Naive B cell (primary cell): ENCODE results near the gene BZW1. TPM values are rescaled to one million over a fixed set of nuclear protein-coding genes. Genes with fewer than 3 reads are reported as not detected.

Experiments used
- ATAC-seq, 2 donors: fragments of 150-1000 bp; cut with Tn5 transposase; 2 replicates each; pipeline ENCODE4 v1.10.0; 2021; ENCODE audit warnings: low read depth in 2 of 2, mild to moderate bottlenecking in 2 of 2, moderate library complexity in 2 of 2
- DNase-seq: peaks from one replicate; pipeline ENCODE4 v3.0.0; 2022
- H3K27ac Mint-ChIP-seq, 6 donors: one replicate each; pipeline ENCODE4 v1.8.0; 2020 to 2022; ENCODE audit warnings: mild to moderate bottlenecking in 6 of 6, mixed read lengths in 6 of 6, moderate library complexity in 5 of 6, inconsistent platforms in 2 of 6
- H3K27me3 Mint-ChIP-seq, 3 donors: one replicate each; pipeline ENCODE4 v1.8.0; 2021 to 2022; ENCODE audit warnings: mixed read lengths in 3 of 3, mild to moderate bottlenecking in 1 of 3
- H3K36me3 Mint-ChIP-seq, 2 donors: one replicate each; pipeline ENCODE4 v1.8.0; 2020 to 2022; ENCODE audit warnings: mixed read lengths in 2 of 2, inconsistent platforms in 1 of 2, mild to moderate bottlenecking in 1 of 2
- H3K4me1 Mint-ChIP-seq, 3 donors: one replicate each; pipeline ENCODE4 v1.8.0; 2020 to 2022; ENCODE audit warnings: mixed read lengths in 3 of 3, inconsistent platforms in 1 of 3, mild to moderate bottlenecking in 1 of 3, moderate library complexity in 1 of 3
- H3K4me3 Mint-ChIP-seq, 8 donors: one replicate each; pipeline ENCODE4 v1.8.0; 2020 to 2022; ENCODE audit warnings: mild to moderate bottlenecking in 8 of 8, mixed read lengths in 8 of 8, moderate library complexity in 8 of 8, inconsistent platforms in 2 of 8
- H3K9me3 Mint-ChIP-seq, 7 donors: one replicate each; pipeline ENCODE4 v1.8.0; 2020 to 2022; ENCODE audit warnings: mixed read lengths in 7 of 7, mild to moderate bottlenecking in 5 of 7, inconsistent platforms in 2 of 7, moderate library complexity in 1 of 7
- polyA plus RNA-seq, 6 donors: library from polyadenylated mRNA; unstranded; fragments of 300-500 nt; fragmentation: Illumina TruSeq; gene quantifications; one replicate each; pipeline ENCODE4 v1.2.3, GENCODE V29; 2021; ENCODE audit warnings: low read depth in 6 of 6

Gene BZW1
- polyA plus RNA-seq, 6 donors from 2014 or later = 165 to 201 (median 179) TPM

- Mint-ChIP-seq H3K27ac (no peak overlapping the region), H3K36me3 (no peaks in the 10 kb centered on the region), H3K9me3 (no peaks in the 10 kb centered on the region), H3K4me3 (no peak overlapping the region), H3K27me3 (no peaks in the 10 kb centered on the region), H3K4me1 (no peaks in the 10 kb centered on the region)
- no peak for DNase-seq
- ATAC-seq = no peak
These were observed 30.1 kb upstream of the BZW1 start for GRCh38 chr2:200781616-200782015.

GRCh38 chr2:200782251-200782650 lies 29.5 kb upstream of the BZW1 start:
- ATAC-seq (no peak), DNase-seq (no peak)
- H3K4me1 Mint-ChIP-seq = no peaks in the 10 kb centered on the region
- H3K27me3 Mint-ChIP-seq = no peaks in the 10 kb centered on the region
- peak overlapping the region in 1 of 6 donors; percentile 72 for H3K27ac Mint-ChIP-seq
- H3K9me3 Mint-ChIP-seq = no peaks in the 10 kb centered on the region
- no peak overlapping the region for H3K4me3 Mint-ChIP-seq
- no peaks in the 10 kb centered on the region for H3K36me3 Mint-ChIP-seq

- no peaks in the 10 kb centered on the region for H3K9me3 Mint-ChIP-seq
- H3K27me3 Mint-ChIP-seq = no peaks in the 10 kb centered on the region
- no peaks in the 10 kb centered on the region for H3K36me3 Mint-ChIP-seq
These were observed 27.5 kb upstream of the BZW1 start for GRCh38 chr2:200784215-200784614.

GRCh38 chr2:200786423-200786822 lies 25.3 kb upstream of the BZW1 start:
- DNase-seq (no peak), ATAC-seq (no peak)
- Mint-ChIP-seq H3K4me1 (no peaks in the 10 kb centered on the region), H3K9me3 (no peaks in the 10 kb centered on the region), H3K27me3 (no peaks in the 10 kb centered on the region), H3K4me3 (no peak overlapping the region), H3K27ac (no peak overlapping the region), H3K36me3 (no peaks in the 10 kb centered on the region)

More at GRCh38 chr2:200784215-200784614, 27.5 kb upstream of the BZW1 start:
- H3K4me1 Mint-ChIP-seq = no peaks in the 10 kb centered on the region
- H3K27ac Mint-ChIP-seq = peak overlapping the region in 1 of 6 donors; percentile 5
- DNase-seq = no peak
- ATAC-seq = no peak
- no peak overlapping the region for H3K4me3 Mint-ChIP-seq

- ATAC-seq (no peak), DNase-seq (no peak)
- H3K9me3 Mint-ChIP-seq = no peaks in the 10 kb centered on the region
- no peaks in the 10 kb centered on the region for H3K4me1 Mint-ChIP-seq
- no peak overlapping the region for H3K4me3 Mint-ChIP-seq
- H3K36me3 Mint-ChIP-seq = no peaks in the 10 kb centered on the region
- H3K27me3 Mint-ChIP-seq = no peaks in the 10 kb centered on the region
- no peak overlapping the region for H3K27ac Mint-ChIP-seq
These were observed 24.9 kb upstream of the BZW1 start for GRCh38 chr2:200786826-200787225.

- Mint-ChIP-seq H3K4me1 (no peaks in the 10 kb centered on the region), H3K4me3 (no peak overlapping the region), H3K27ac (peak overlapping the region in 1 of 6 donors; percentile 62), H3K27me3 (no peaks in the 10 kb centered on the region), H3K36me3 (no peaks in the 10 kb centered on the region), H3K9me3 (no peaks in the 10 kb centered on the region)
- ATAC-seq (no peak), DNase-seq (no peak)
These were observed 24.2 kb upstream of the BZW1 start for GRCh38 chr2:200787351-200788120.

GRCh38 chr2:200788121-200788718 lies 23.5 kb upstream of the BZW1 start:
- H3K27ac Mint-ChIP-seq = peak overlapping the region in 1 of 6 donors; percentile 62
- H3K4me3 Mint-ChIP-seq = no peak overlapping the region
- no peaks in the 10 kb centered on the region for H3K9me3 Mint-ChIP-seq
- ATAC-seq = no peak
- H3K4me1 Mint-ChIP-seq = no peaks in the 10 kb centered on the region
- H3K27me3 Mint-ChIP-seq = no peaks in the 10 kb centered on the region
- DNase-seq = no peak
- H3K36me3 Mint-ChIP-seq = no peaks in the 10 kb centered on the region

GRCh38 chr2:200790185-200790584 lies 21.5 kb upstream of the BZW1 start:
- DNase-seq = no peak
- Mint-ChIP-seq H3K27me3 (no peaks in the 10 kb centered on the region), H3K9me3 (no peaks in the 10 kb centered on the region), H3K36me3 (no peaks in the 10 kb centered on the region), H3K4me1 (no peaks in the 10 kb centered on the region), H3K4me3 (no peak overlapping the region), H3K27ac (no peak overlapping the region)
- no peak for ATAC-seq

GRCh38 chr2:200791905-200792304 lies 19.8 kb upstream of the BZW1 start:
- Mint-ChIP-seq H3K4me1 (no peaks in the 10 kb centered on the region), H3K27me3 (no peaks in the 10 kb centered on the region), H3K27ac (no peak overlapping the region), H3K4me3 (no peak overlapping the region), H3K36me3 (no peaks in the 10 kb centered on the region), H3K9me3 (no peaks in the 10 kb centered on the region)
- ATAC-seq (no peak), DNase-seq (no peak)

- no peaks in the 10 kb centered on the region for H3K27me3 Mint-ChIP-seq
- H3K27ac Mint-ChIP-seq = no peak overlapping the region
- H3K36me3 Mint-ChIP-seq = no peaks in the 10 kb centered on the region
- H3K4me1 Mint-ChIP-seq = no peaks in the 10 kb centered on the region
- no peaks in the 10 kb centered on the region for H3K9me3 Mint-ChIP-seq
- H3K4me3 Mint-ChIP-seq = no peak overlapping the region
- ATAC-seq (no peak), DNase-seq (no peak)
These were observed 17.6 kb upstream of the BZW1 start for GRCh38 chr2:200794143-200794542.

GRCh38 chr2:200795028-200795440 lies 16.7 kb upstream of the BZW1 start:
- H3K4me3 Mint-ChIP-seq = no peak overlapping the region
- no peaks in the 10 kb centered on the region for H3K4me1 Mint-ChIP-seq
- peak overlapping the region in 1 of 6 donors; percentile 77 for H3K27ac Mint-ChIP-seq
- H3K27me3 Mint-ChIP-seq = no peaks in the 10 kb centered on the region
- ATAC-seq = no peak
- H3K9me3 Mint-ChIP-seq = no peaks in the 10 kb centered on the region
- no peak for DNase-seq
- no peaks in the 10 kb centered on the region for H3K36me3 Mint-ChIP-seq

- peaks cover 0 to 1% (median 0%) of the 10 kb centered on the region in 3 donors for H3K27me3 Mint-ChIP-seq
- H3K4me1 Mint-ChIP-seq = no peaks in the 10 kb centered on the region
- H3K9me3 Mint-ChIP-seq = peaks cover 0 to 2% (median 1%) of the 10 kb centered on the region in 7 donors
- H3K36me3 Mint-ChIP-seq = peaks cover 0 to 4% of the 10 kb centered on the region in 2 donors
- peak overlapping the region in 2 of 6 donors; percentile 37 to 67 for H3K27ac Mint-ChIP-seq
- ATAC-seq (no peak), DNase-seq (no peak)
- H3K4me3 Mint-ChIP-seq = peak overlapping the region in 1 of 8 donors; percentile 63
These were observed 15.1 kb upstream of the BZW1 start for GRCh38 chr2:200796561-200796960.

GRCh38 chr2:200797242-200797770 lies 14.4 kb upstream of the BZW1 start:
- H3K36me3 Mint-ChIP-seq = peaks cover 0 to 7% of the 10 kb centered on the region in 2 donors
- H3K27ac Mint-ChIP-seq = no peak overlapping the region
- H3K9me3 Mint-ChIP-seq = peaks cover 0 to 5% (median 2%) of the 10 kb centered on the region in 7 donors
- ATAC-seq (no peak), DNase-seq (no peak)
- no peak overlapping the region for H3K4me3 Mint-ChIP-seq
- no peaks in the 10 kb centered on the region for H3K4me1 Mint-ChIP-seq
- H3K27me3 Mint-ChIP-seq = peaks cover 0 to 6% (median 0%) of the 10 kb centered on the region in 3 donors

GRCh38 chr2:200798514-200798913 lies 13.2 kb upstream of the BZW1 start:
- Mint-ChIP-seq H3K4me3 (no peak overlapping the region), H3K27me3 (peaks cover 0 to 6% (median 0%) of the 10 kb centered on the region in 3 donors), H3K36me3 (peaks cover 0 to 7% of the 10 kb centered on the region in 2 donors), H3K4me1 (no peaks in the 10 kb centered on the region), H3K9me3 (peaks cover 0 to 5% (median 2%) of the 10 kb centered on the region in 7 donors), H3K27ac (no peak overlapping the region)
- no peak for DNase-seq
- ATAC-seq = no peak
